Suprapubic skin (tissue), 3 donors: ENCODE results near the gene OTOP2.

Experiments
- CTCF ChIP-seq, 2 donors: fragments of 200-600 bp in 1 of 2; fragments of 450-650 bp in 1 of 2; sonication (generic) in 1 of 2; IDR thresholded peaks; one replicate each; pipeline ENCODE4 v1.5.1; 2016 to 2019; ENCODE audit warnings: antibody characterized with exemption in 2 of 2, mild to moderate bottlenecking in 1 of 2, moderate library complexity in 1 of 2
- EP300 ChIP-seq: sonication (generic); formaldehyde crosslinking; IDR thresholded peaks from one replicate; pipeline ENCODE4 v1.6.1; 2017; ENCODE audit warnings: antibody characterized with exemption
- POLR2A ChIP-seq, 2 donors: fragments of 450-650 bp; IDR thresholded peaks; one replicate each; pipeline ENCODE4 v1.6.1; 2017; ENCODE audit warnings: antibody characterized with exemption in 2 of 2, mild to moderate bottlenecking in 2 of 2, moderate library complexity in 2 of 2

GRCh38 chr17:74975943-74976342 is 51.9 kb downstream of the OTOP2 start:
- TF ChIP-seq POLR2A (IDR thresholded peaks at IDR 0.05) = no peak
- no peak for TF ChIP-seq CTCF (IDR thresholded peaks at IDR 0.05)
- no peak for TF ChIP-seq EP300
